GM23338 (cell line): Measurements from ENCODE around the gene AOPEP.

Experiments
- CREB1 ChIP-seq: fragments of 250-450 bp; sonication (Bioruptor Pico); IDR thresholded peaks from 2 replicates; pipeline ENCODE4 v1.5.0; 2020; ENCODE audit warnings: low read depth, mild to moderate bottlenecking, moderate library complexity
- EZH2 ChIP-seq: fragments of 200-600 bp; sonication (generic); IDR thresholded peaks from one replicate; pipeline ENCODE4 v1.8.0; 2017; ENCODE audit warnings: antibody characterized with exemption, mild to moderate bottlenecking, low read depth; ENCODE audit not compliant: unreplicated experiment
- EZH2phosphoT487 ChIP-seq: fragments of 200-600 bp; sonication (generic); IDR thresholded peaks from one replicate; pipeline ENCODE4 v1.8.1; 2018; ENCODE audit warnings: antibody characterized with exemption; ENCODE audit not compliant: unreplicated experiment
- JUNB ChIP-seq: IDR thresholded peaks from one replicate; pipeline ENCODE4 v1.6.1; 2016; ENCODE audit warnings: antibody characterized with exemption; ENCODE audit not compliant: unreplicated experiment
- NANOG ChIP-seq: IDR thresholded peaks from 2 replicates; pipeline ENCODE4 v1.6.1; 2016; ENCODE audit warnings: antibody characterized with exemption, borderline replicate concordance
- POLR2AphosphoS5 ChIP-seq: IDR thresholded peaks from 2 replicates; pipeline ENCODE4 v1.6.1; 2016; ENCODE audit warnings: antibody characterized with exemption, low read depth
- STAT1 ChIP-seq: IDR thresholded peaks from one replicate; pipeline ENCODE4 v1.6.1; 2016; ENCODE audit warnings: antibody characterized with exemption; ENCODE audit not compliant: unreplicated experiment
- ZNF114 ChIP-seq: fragments of 250-450 bp; sonication (Bioruptor Pico); IDR thresholded peaks from 2 replicates; pipeline ENCODE4 v1.5.0; 2020; ENCODE audit warnings: mild to moderate bottlenecking, moderate library complexity
- ZNF331 ChIP-seq: fragments of 250-450 bp; sonication (Bioruptor Pico); IDR thresholded peaks from 2 replicates; pipeline ENCODE4 v1.5.0; 2020; ENCODE audit warnings: low read depth, mild to moderate bottlenecking, moderate library complexity
- TF ChIP-seq, protein P1 (sequence below), 2 experiments: fragments of 200-600 bp in 1 of 2; sonication (generic) in 1 of 2; conservative IDR thresholded peaks; 2 replicates each; pipeline versions ENCODE4 v1.5.1 to v1.6.1; 2016 to 2017; ENCODE audit warnings: antibody characterized with exemption in 2 of 2, low read depth in 2 of 2, mild to moderate bottlenecking in 2 of 2, moderate library complexity in 1 of 2
- TF ChIP-seq, protein P2 (sequence below): IDR thresholded peaks from one replicate; pipeline ENCODE4 v1.6.1; 2018; ENCODE audit warnings: antibody characterized with exemption; ENCODE audit not compliant: unreplicated experiment
- TF ChIP-seq, protein P3 (sequence below): fragments of 250-450 bp; sonication (Bioruptor Pico); IDR thresholded peaks from 2 replicates; pipeline ENCODE4 v1.5.0; 2020; ENCODE audit warnings: mild to moderate bottlenecking, moderate library complexity
- TF ChIP-seq, protein P4 (sequence below): IDR thresholded peaks from 2 replicates; pipeline ENCODE4 v1.6.1; 2016; ENCODE audit warnings: antibody characterized with exemption

DNA sequence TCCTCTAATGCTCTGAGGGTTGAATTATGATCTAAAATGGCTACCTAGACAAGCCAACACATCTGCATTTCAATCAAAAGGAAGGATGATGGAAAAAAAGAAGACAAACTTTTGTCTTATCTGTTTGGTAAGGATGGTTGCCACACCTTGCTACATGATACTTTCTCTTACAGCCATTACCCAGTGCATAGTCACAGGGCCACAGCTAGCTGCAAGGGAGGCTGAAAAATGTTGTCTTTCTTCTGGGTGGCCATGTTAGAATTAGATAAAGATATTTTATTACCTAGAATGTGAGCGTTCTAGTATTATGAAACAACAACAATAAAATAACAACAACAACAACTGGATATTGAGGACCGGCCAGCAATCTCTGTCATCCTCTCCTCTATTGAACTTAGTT lies 4.7 kb upstream of the AOPEP start:
- TF ChIP-seq, protein P1, sequence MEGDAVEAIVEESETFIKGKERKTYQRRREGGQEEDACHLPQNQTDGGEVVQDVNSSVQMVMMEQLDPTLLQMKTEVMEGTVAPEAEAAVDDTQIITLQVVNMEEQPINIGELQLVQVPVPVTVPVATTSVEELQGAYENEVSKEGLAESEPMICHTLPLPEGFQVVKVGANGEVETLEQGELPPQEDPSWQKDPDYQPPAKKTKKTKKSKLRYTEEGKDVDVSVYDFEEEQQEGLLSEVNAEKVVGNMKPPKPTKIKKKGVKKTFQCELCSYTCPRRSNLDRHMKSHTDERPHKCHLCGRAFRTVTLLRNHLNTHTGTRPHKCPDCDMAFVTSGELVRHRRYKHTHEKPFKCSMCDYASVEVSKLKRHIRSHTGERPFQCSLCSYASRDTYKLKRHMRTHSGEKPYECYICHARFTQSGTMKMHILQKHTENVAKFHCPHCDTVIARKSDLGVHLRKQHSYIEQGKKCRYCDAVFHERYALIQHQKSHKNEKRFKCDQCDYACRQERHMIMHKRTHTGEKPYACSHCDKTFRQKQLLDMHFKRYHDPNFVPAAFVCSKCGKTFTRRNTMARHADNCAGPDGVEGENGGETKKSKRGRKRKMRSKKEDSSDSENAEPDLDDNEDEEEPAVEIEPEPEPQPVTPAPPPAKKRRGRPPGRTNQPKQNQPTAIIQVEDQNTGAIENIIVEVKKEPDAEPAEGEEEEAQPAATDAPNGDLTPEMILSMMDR (conservative IDR thresholded peaks at IDR 0.05; ENCODE audit: low read depth in 2 of 2) = no peak
- TF ChIP-seq EZH2phosphoT487 (no peak), POLR2AphosphoS5 (no peak), NANOG (no peak), CREB1 (no peak), EZH2 (no peak), JUNB (no peak), STAT1 (no peak), ZNF331 (no peak), ZNF114 (no peak)
- TF ChIP-seq, protein P2, sequence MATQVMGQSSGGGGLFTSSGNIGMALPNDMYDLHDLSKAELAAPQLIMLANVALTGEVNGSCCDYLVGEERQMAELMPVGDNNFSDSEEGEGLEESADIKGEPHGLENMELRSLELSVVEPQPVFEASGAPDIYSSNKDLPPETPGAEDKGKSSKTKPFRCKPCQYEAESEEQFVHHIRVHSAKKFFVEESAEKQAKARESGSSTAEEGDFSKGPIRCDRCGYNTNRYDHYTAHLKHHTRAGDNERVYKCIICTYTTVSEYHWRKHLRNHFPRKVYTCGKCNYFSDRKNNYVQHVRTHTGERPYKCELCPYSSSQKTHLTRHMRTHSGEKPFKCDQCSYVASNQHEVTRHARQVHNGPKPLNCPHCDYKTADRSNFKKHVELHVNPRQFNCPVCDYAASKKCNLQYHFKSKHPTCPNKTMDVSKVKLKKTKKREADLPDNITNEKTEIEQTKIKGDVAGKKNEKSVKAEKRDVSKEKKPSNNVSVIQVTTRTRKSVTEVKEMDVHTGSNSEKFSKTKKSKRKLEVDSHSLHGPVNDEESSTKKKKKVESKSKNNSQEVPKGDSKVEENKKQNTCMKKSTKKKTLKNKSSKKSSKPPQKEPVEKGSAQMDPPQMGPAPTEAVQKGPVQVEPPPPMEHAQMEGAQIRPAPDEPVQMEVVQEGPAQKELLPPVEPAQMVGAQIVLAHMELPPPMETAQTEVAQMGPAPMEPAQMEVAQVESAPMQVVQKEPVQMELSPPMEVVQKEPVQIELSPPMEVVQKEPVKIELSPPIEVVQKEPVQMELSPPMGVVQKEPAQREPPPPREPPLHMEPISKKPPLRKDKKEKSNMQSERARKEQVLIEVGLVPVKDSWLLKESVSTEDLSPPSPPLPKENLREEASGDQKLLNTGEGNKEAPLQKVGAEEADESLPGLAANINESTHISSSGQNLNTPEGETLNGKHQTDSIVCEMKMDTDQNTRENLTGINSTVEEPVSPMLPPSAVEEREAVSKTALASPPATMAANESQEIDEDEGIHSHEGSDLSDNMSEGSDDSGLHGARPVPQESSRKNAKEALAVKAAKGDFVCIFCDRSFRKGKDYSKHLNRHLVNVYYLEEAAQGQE = no peak
- TF ChIP-seq, protein P3, sequence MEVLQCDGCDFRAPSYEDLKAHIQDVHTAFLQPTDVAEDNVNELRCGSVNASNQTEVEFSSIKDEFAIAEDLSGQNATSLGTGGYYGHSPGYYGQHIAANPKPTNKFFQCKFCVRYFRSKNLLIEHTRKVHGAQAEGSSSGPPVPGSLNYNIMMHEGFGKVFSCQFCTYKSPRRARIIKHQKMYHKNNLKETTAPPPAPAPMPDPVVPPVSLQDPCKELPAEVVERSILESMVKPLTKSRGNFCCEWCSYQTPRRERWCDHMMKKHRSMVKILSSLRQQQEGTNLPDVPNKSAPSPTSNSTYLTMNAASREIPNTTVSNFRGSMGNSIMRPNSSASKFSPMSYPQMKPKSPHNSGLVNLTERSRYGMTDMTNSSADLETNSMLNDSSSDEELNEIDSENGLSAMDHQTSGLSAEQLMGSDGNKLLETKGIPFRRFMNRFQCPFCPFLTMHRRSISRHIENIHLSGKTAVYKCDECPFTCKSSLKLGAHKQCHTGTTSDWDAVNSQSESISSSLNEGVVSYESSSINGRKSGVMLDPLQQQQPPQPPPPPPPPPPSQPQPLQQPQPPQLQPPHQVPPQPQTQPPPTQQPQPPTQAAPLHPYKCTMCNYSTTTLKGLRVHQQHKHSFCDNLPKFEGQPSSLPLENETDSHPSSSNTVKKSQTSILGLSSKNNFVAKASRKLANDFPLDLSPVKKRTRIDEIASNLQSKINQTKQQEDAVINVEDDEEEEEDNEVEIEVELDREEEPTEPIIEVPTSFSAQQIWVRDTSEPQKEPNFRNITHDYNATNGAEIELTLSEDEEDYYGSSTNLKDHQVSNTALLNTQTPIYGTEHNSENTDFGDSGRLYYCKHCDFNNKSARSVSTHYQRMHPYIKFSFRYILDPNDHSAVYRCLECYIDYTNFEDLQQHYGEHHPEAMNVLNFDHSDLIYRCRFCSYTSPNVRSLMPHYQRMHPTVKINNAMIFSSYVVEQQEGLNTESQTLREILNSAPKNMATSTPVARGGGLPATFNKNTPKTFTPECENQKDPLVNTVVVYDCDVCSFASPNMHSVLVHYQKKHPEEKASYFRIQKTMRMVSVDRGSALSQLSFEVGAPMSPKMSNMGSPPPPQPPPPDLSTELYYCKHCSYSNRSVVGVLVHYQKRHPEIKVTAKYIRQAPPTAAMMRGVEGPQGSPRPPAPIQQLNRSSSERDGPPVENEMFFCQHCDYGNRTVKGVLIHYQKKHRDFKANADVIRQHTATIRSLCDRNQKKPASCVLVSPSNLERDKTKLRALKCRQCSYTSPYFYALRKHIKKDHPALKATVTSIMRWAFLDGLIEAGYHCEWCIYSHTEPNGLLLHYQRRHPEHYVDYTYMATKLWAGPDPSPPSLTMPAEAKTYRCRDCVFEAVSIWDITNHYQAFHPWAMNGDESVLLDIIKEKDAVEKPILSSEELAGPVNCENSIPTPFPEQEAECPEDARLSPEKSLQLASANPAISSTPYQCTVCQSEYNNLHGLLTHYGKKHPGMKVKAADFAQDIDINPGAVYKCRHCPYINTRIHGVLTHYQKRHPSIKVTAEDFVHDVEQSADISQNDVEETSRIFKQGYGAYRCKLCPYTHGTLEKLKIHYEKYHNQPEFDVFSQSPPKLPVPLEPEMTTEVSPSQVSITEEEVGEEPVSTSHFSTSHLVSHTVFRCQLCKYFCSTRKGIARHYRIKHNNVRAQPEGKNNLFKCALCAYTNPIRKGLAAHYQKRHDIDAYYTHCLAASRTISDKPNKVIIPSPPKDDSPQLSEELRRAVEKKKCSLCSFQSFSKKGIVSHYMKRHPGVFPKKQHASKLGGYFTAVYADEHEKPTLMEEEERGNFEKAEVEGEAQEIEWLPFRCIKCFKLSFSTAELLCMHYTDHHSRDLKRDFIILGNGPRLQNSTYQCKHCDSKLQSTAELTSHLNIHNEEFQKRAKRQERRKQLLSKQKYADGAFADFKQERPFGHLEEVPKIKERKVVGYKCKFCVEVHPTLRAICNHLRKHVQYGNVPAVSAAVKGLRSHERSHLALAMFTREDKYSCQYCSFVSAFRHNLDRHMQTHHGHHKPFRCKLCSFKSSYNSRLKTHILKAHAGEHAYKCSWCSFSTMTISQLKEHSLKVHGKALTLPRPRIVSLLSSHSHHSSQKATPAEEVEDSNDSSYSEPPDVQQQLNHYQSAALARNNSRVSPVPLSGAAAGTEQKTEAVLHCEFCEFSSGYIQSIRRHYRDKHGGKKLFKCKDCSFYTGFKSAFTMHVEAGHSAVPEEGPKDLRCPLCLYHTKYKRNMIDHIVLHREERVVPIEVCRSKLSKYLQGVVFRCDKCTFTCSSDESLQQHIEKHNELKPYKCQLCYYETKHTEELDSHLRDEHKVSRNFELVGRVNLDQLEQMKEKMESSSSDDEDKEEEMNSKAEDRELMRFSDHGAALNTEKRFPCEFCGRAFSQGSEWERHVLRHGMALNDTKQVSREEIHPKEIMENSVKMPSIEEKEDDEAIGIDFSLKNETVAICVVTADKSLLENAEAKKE (CRISPR knock-in tag) = no peak
- TF ChIP-seq, protein P4, sequence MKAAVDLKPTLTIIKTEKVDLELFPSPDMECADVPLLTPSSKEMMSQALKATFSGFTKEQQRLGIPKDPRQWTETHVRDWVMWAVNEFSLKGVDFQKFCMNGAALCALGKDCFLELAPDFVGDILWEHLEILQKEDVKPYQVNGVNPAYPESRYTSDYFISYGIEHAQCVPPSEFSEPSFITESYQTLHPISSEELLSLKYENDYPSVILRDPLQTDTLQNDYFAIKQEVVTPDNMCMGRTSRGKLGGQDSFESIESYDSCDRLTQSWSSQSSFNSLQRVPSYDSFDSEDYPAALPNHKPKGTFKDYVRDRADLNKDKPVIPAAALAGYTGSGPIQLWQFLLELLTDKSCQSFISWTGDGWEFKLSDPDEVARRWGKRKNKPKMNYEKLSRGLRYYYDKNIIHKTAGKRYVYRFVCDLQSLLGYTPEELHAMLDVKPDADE = no peak
